HL-60 (cell line): Measurements from ENCODE around the gene DCLK2.

ENCODE experiments used
- GABPA ChIP-seq: IDR thresholded peaks from 2 replicates; pipeline ENCODE4 v1.6.1; 2012; ENCODE audit warnings: low read depth
- POLR2AphosphoS5 ChIP-seq: IDR thresholded peaks from 2 replicates; pipeline ENCODE4 v1.6.1; 2012; ENCODE audit warnings: low read depth
- TF ChIP-seq, protein P1 (sequence below): IDR thresholded peaks from one replicate; pipeline ENCODE4 v1.5.1; 2011; ENCODE audit warnings: low read length, control low read depth, inconsistent platforms; ENCODE audit not compliant: insufficient read depth
- TF ChIP-seq, protein P2 (sequence below): IDR thresholded peaks from 2 replicates; pipeline ENCODE4 v1.6.1; 2012; ENCODE audit warnings: low read depth; ENCODE audit not compliant: insufficient replicate concordance

DNA sequence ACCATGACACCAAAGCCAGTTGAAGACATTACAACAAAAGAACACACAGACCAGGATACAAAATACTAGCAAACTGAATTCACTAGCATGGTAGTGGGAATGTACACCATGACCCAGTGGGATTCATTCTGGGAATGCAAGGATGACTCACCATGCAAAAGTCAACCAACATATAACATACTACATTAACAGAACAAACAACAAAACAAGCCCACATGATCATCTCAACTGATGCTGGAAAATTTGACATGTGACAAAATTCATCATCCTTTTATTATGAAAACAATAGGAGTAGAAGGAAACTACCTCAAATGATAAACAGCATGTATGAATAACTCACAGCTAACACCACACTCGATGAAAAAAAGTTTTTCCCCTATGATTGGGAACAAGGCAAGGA, 190.2 kb downstream of the DCLK2 start:
- TF ChIP-seq, protein P1, sequence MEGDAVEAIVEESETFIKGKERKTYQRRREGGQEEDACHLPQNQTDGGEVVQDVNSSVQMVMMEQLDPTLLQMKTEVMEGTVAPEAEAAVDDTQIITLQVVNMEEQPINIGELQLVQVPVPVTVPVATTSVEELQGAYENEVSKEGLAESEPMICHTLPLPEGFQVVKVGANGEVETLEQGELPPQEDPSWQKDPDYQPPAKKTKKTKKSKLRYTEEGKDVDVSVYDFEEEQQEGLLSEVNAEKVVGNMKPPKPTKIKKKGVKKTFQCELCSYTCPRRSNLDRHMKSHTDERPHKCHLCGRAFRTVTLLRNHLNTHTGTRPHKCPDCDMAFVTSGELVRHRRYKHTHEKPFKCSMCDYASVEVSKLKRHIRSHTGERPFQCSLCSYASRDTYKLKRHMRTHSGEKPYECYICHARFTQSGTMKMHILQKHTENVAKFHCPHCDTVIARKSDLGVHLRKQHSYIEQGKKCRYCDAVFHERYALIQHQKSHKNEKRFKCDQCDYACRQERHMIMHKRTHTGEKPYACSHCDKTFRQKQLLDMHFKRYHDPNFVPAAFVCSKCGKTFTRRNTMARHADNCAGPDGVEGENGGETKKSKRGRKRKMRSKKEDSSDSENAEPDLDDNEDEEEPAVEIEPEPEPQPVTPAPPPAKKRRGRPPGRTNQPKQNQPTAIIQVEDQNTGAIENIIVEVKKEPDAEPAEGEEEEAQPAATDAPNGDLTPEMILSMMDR: no peak
- TF ChIP-seq, protein P2, sequence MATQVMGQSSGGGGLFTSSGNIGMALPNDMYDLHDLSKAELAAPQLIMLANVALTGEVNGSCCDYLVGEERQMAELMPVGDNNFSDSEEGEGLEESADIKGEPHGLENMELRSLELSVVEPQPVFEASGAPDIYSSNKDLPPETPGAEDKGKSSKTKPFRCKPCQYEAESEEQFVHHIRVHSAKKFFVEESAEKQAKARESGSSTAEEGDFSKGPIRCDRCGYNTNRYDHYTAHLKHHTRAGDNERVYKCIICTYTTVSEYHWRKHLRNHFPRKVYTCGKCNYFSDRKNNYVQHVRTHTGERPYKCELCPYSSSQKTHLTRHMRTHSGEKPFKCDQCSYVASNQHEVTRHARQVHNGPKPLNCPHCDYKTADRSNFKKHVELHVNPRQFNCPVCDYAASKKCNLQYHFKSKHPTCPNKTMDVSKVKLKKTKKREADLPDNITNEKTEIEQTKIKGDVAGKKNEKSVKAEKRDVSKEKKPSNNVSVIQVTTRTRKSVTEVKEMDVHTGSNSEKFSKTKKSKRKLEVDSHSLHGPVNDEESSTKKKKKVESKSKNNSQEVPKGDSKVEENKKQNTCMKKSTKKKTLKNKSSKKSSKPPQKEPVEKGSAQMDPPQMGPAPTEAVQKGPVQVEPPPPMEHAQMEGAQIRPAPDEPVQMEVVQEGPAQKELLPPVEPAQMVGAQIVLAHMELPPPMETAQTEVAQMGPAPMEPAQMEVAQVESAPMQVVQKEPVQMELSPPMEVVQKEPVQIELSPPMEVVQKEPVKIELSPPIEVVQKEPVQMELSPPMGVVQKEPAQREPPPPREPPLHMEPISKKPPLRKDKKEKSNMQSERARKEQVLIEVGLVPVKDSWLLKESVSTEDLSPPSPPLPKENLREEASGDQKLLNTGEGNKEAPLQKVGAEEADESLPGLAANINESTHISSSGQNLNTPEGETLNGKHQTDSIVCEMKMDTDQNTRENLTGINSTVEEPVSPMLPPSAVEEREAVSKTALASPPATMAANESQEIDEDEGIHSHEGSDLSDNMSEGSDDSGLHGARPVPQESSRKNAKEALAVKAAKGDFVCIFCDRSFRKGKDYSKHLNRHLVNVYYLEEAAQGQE: no peak
- TF ChIP-seq POLR2AphosphoS5 (no peak), GABPA (no peak)
